ENCODE results near the gene SLC23A3. TPM values are rescaled to one million over a fixed set of nuclear protein-coding genes. Genes with fewer than 3 reads are reported as not detected.
A peak's percentile ranks its signal among the peaks of the same experiment; 100 is the strongest.

SLC23A3 gene
- total and polyA plus RNA-seq, 9 of the 15 experiments (the other 6 are each of a cell fraction or from before 2014, with no cell fraction given) = 0.06 to 0.64 (median 0.16) TPM

DNA sequence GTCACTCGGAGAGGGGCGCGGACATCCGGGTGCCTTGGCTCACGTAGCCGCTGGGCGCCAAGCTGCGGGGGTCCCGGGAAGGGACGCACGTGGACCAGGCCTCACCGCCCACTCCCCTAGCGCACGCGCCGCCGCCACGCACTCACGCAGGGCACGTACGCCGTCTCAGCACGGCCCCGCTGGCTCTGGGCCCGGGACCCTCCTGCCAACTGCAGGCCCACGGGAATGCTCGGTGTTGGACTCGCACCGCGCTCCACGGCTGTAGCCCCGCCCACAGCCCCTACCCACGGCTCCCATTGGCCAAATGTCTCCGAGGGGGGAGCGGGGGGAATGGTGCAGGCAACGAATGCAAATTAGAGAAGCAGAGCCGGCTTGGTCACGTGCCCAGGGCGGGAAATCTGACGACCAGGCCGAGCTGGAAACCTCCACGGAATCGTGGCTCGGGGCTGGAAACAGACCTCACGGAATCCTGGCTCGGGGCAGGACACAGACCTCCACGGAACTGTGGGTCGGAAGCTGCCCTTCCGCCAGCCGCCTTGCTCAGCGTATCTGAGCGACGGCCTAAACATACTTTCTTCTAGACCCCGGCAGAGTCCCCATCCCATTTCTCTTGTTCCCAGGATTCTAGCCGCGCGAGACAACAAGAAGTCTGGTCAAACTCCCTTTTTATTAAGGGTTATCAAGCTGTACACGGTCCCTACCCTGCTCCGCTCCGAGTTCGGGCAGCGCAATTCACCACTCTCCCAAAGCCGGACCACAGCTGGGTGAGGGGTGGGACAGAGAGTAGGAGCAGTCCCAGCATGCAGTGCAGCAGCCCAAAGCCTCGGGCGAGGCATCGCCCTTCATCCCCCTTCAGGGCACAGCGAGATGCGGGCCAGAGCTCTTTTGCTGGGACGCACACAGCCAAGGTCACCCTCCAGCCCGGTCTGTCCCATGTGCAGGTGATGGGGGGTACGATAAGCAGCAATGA, 49.2 kb upstream of the SLC23A3 start, which contains the start of gene ABCB6 (continued):
- TF ChIP-seq, protein P1, sequence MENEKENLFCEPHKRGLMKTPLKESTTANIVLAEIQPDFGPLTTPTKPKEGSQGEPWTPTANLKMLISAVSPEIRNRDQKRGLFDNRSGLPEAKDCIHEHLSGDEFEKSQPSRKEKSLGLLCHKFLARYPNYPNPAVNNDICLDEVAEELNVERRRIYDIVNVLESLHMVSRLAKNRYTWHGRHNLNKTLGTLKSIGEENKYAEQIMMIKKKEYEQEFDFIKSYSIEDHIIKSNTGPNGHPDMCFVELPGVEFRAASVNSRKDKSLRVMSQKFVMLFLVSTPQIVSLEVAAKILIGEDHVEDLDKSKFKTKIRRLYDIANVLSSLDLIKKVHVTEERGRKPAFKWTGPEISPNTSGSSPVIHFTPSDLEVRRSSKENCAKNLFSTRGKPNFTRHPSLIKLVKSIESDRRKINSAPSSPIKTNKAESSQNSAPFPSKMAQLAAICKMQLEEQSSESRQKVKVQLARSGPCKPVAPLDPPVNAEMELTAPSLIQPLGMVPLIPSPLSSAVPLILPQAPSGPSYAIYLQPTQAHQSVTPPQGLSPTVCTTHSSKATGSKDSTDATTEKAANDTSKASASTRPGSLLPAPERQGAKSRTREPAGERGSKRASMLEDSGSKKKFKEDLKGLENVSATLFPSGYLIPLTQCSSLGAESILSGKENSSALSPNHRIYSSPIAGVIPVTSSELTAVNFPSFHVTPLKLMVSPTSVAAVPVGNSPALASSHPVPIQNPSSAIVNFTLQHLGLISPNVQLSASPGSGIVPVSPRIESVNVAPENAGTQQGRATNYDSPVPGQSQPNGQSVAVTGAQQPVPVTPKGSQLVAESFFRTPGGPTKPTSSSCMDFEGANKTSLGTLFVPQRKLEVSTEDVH (IDR thresholded peaks at IDR 0.05; ENCODE audit: low read depth, partially characterized antibody) = peak; percentile 93
- no peak for TF ChIP-seq NFIX (CRISPR knock-in tag; IDR thresholded peaks at IDR 0.05; ENCODE audit: low read depth)
- peak; percentile 87 for TF ChIP-seq EP400 (IDR thresholded peaks at IDR 0.05)
- TF ChIP-seq PHF8 (IDR thresholded peaks at IDR 0.05; ENCODE audit: borderline replicate concordance, low read length) = peak; percentile 76; the same call in 1 of the 2 replicates
- no peak for TF ChIP-seq EHMT2 (IDR thresholded peaks at IDR 0.05)
- TF ChIP-seq ZKSCAN1 (IDR thresholded peaks at IDR 0.05; ENCODE audit: low read depth, low read length) = no peak
- no peak for TF ChIP-seq BRF1 (IDR thresholded peaks at IDR 0.05; ENCODE audit: borderline replicate concordance, extremely low read depth, insufficient read length)
- TF ChIP-seq, protein P2, sequence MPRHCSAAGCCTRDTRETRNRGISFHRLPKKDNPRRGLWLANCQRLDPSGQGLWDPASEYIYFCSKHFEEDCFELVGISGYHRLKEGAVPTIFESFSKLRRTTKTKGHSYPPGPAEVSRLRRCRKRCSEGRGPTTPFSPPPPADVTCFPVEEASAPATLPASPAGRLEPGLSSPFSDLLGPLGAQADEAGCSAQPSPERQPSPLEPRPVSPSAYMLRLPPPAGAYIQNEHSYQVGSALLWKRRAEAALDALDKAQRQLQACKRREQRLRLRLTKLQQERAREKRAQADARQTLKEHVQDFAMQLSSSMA (CRISPR knock-in tag; IDR thresholded peaks at IDR 0.05) = peak; percentile 84
- TF ChIP-seq, protein P3, sequence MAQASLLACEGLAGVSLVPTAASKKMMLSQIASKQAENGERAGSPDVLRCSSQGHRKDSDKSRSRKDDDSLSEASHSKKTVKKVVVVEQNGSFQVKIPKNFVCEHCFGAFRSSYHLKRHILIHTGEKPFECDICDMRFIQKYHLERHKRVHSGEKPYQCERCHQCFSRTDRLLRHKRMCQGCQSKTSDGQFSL (CRISPR knock-in tag; IDR thresholded peaks at IDR 0.05) = peak; percentile 42; the same call in 1 of the 2 replicates
- TF ChIP-seq, protein P3 (tag; IDR thresholded peaks at IDR 0.05) = no peak
- no peak for TF ChIP-seq NELFE (IDR thresholded peaks at IDR 0.05; ENCODE audit: insufficient read depth, insufficient read length)
- TF ChIP-seq MEF2D (tag; conservative IDR thresholded peaks at IDR 0.05; ENCODE audit: low read depth) = no peak
- TF ChIP-seq, protein P4, sequence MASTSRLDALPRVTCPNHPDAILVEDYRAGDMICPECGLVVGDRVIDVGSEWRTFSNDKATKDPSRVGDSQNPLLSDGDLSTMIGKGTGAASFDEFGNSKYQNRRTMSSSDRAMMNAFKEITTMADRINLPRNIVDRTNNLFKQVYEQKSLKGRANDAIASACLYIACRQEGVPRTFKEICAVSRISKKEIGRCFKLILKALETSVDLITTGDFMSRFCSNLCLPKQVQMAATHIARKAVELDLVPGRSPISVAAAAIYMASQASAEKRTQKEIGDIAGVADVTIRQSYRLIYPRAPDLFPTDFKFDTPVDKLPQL (IDR thresholded peaks at IDR 0.05; ENCODE audit: extremely low read depth, insufficient read length) = no peak
- TF ChIP-seq ZNF354B (CRISPR knock-in tag; IDR thresholded peaks at IDR 0.05) = no peak
- TF ChIP-seq, protein P5, sequence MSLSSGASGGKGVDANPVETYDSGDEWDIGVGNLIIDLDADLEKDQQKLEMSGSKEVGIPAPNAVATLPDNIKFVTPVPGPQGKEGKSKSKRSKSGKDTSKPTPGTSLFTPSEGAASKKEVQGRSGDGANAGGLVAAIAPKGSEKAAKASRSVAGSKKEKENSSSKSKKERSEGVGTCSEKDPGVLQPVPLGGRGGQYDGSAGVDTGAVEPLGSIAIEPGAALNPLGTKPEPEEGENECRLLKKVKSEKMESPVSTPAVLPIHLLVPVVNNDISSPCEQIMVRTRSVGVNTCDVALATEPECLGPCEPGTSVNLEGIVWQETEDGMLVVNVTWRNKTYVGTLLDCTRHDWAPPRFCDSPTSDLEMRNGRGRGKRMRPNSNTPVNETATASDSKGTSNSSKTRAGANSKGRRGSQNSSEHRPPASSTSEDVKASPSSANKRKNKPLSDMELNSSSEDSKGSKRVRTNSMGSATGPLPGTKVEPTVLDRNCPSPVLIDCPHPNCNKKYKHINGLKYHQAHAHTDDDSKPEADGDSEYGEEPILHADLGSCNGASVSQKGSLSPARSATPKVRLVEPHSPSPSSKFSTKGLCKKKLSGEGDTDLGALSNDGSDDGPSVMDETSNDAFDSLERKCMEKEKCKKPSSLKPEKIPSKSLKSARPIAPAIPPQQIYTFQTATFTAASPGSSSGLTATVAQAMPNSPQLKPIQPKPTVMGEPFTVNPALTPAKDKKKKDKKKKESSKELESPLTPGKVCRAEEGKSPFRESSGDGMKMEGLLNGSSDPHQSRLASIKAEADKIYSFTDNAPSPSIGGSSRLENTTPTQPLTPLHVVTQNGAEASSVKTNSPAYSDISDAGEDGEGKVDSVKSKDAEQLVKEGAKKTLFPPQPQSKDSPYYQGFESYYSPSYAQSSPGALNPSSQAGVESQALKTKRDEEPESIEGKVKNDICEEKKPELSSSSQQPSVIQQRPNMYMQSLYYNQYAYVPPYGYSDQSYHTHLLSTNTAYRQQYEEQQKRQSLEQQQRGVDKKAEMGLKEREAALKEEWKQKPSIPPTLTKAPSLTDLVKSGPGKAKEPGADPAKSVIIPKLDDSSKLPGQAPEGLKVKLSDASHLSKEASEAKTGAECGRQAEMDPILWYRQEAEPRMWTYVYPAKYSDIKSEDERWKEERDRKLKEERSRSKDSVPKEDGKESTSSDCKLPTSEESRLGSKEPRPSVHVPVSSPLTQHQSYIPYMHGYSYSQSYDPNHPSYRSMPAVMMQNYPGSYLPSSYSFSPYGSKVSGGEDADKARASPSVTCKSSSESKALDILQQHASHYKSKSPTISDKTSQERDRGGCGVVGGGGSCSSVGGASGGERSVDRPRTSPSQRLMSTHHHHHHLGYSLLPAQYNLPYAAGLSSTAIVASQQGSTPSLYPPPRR (CRISPR knock-in tag; IDR thresholded peaks at IDR 0.05; ENCODE audit: borderline replicate concordance) = no peak
